ENCODE results near the gene TMEM45A. TPM values are rescaled to one million over a fixed set of nuclear protein-coding genes. Genes with fewer than 3 reads are reported as not detected.
A peak's percentile ranks its signal among the peaks of the same experiment; 100 is the strongest.
"Not testable (repeated sequence)": the region's sequence is repeated elsewhere in the genome, so short reads cannot be mapped to it uniquely, and the experiment has no call there.

The TMEM45A gene
- total RNA-seq, 1 donor = 50.6 TPM

DNA sequence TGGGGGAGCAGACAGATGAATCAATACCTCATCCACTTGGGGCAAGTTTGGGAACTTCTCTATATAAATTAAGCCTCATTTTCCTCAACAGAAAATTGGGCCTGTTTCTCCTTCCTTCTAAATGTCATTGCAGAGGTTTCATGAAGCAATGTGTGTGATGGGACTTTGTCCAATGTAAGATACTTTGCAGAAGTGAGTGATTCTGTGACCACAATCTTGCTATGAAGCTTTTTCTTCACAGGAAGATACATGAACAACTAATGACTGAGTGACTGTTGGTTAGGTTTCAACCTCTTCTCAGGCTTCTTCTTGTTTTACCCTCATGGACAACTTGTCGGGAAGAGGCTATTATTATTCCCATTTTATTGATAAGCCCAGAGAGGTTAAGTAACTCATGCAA is 11.0 kb downstream of the TMEM45A start:
- no peak for DNase-seq (ENCODE audit: low read depth)
- no peak overlapping the region for H3K4me3 ChIP-seq (ENCODE audit: low read depth, low read length)
- TF ChIP-seq, protein P1, sequence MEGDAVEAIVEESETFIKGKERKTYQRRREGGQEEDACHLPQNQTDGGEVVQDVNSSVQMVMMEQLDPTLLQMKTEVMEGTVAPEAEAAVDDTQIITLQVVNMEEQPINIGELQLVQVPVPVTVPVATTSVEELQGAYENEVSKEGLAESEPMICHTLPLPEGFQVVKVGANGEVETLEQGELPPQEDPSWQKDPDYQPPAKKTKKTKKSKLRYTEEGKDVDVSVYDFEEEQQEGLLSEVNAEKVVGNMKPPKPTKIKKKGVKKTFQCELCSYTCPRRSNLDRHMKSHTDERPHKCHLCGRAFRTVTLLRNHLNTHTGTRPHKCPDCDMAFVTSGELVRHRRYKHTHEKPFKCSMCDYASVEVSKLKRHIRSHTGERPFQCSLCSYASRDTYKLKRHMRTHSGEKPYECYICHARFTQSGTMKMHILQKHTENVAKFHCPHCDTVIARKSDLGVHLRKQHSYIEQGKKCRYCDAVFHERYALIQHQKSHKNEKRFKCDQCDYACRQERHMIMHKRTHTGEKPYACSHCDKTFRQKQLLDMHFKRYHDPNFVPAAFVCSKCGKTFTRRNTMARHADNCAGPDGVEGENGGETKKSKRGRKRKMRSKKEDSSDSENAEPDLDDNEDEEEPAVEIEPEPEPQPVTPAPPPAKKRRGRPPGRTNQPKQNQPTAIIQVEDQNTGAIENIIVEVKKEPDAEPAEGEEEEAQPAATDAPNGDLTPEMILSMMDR (IDR thresholded peaks at IDR 0.05; ENCODE audit: insufficient read depth, low read length) = no peak

DNA sequence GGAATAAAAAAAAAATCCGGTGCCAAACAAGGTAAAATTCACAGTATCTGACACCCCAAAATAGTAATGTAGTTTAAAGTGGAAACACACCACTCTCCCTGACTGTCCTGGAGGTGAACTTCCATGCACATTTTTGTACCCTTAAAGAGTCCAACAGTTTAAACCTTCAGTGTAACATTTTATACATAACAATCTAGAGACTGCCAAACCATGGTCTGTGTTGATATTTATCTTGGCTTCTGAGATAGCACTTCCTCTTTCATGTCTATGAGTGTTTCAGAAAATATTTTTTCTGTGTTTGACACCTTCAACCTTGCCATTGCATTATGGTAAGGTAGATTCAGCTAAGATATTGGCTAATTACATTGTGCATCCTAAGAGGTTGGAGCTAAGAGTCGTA is 13.9 kb downstream of the TMEM45A start:
- no peak overlapping the region for H3K4me3 ChIP-seq (ENCODE audit: low read depth, low read length)
- DNase-seq (ENCODE audit: low read depth) = peak; percentile 70
- TF ChIP-seq, protein P1 (IDR thresholded peaks at IDR 0.05; ENCODE audit: insufficient read depth, low read length) = no peak

DNA sequence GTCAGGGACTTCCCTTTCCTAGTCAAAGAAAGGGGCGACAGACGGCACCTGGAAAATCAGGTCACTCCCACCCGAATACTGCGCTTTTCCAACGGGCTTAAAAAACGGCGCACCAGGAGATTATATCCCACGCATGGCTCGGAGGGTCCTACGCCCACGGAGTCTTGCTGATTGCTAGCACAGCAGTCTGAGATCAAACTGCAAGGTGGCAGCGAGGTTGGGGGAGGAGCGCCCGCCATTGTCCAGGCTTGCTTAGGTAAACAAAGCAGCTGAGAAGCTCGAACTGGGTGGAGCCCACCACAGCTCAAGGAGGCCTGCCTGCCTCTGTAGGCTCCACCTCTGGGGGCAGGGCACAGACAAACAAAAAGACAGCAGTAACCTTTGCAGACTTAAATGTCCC is 17.4 kb downstream of the TMEM45A start:
- DNase-seq (ENCODE audit: low read depth); H3K4me3 ChIP-seq (ENCODE audit: low read depth, low read length): not testable (repeated sequence)

DNA sequence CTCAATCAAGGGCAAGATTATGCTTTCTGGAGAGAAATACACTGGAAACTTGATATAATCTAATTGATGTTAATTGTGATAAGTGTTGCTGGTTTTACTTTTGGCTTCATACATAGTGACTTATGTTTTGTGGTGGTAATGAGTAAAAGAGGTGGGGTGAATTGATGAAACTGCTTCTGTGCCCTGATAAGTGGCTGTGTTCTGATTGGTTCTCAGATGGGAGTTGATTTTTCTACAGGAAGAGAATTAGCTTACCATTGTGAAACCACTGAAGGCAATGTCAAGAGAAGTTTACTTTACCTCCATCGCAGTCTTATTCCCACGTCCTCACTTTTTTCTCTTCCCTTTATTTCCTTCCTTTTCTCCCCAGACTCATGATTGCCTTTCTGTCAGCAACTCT is 23.8 kb downstream of the TMEM45A start:
- DNase-seq (ENCODE audit: low read depth) = peak; percentile 61
- TF ChIP-seq, protein P1 (IDR thresholded peaks at IDR 0.05; ENCODE audit: insufficient read depth, low read length) = no peak
- no peak overlapping the region for H3K4me3 ChIP-seq (ENCODE audit: low read depth, low read length)

DNA sequence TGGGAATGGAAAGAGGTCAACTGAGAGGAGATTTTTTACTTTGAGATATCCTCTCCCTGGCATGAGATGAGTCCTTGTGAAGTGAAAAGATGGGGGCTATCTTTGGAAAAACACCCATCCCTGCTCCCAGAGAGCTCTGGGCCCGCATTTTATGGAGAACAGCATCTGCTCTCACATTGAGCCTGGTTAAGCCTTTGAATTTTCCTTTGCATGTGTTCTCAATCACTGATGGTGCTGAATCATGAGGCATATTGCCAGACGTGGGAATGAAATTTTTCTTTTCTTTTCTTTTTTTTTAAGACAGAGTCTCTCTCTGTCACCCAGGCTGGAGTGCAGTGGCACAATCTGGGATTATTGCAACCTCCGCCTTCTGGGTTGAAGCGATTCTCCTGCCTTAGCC is 24.4 kb downstream of the TMEM45A start:
- H3K4me3 ChIP-seq (ENCODE audit: low read depth, low read length) = no peak overlapping the region
- DNase-seq (ENCODE audit: low read depth) = peak; percentile 85
- TF ChIP-seq, protein P1 (IDR thresholded peaks at IDR 0.05; ENCODE audit: insufficient read depth, low read length) = no peak

DNA sequence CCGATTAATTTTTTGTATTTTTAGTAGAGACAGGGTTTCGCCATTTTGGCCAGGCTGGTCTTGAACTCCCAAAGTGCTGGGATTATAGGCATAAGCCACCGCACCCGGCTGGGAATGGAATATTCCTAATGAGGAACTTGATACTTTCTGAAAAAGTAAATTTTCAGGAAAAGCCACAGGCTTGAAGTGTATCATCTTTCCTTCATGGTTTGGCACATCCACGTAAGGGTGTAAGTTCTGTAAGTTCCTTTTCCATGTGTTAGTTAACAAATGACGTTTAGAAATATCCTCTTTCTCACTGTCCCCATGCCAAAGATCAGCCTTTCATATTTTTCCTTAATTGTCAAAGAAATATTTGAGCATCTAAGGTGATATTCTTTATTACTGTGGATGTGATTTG is 24.9 kb downstream of the TMEM45A start:
- H3K4me3 ChIP-seq (ENCODE audit: low read depth, low read length) = no peak overlapping the region
- peak; percentile 11 for DNase-seq (ENCODE audit: low read depth)
- TF ChIP-seq, protein P1 (IDR thresholded peaks at IDR 0.05; ENCODE audit: insufficient read depth, low read length) = no peak

DNA sequence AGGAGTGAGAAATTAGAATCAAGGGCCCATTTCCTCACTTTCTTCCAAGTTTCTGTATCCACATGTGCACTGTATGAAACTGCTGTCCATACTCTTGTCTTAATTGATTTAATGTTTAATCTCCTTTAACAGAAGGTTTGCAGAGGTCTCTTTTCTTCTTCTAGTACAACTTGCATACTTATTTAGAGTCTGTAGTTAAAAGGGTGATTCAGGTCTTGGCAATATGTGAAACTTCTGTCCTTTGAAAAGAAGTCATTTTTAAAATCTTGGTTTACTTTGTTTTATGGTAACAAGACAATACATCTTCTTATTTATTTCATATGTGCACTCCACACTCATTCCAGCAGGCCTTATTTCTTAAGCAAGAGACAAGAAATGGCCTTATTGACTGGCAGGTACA is 25.8 kb downstream of the TMEM45A start:
- H3K4me3 ChIP-seq (ENCODE audit: low read depth, low read length) = no peak overlapping the region
- peak; percentile 45 for DNase-seq (ENCODE audit: low read depth)
- TF ChIP-seq, protein P1 (IDR thresholded peaks at IDR 0.05; ENCODE audit: insufficient read depth, low read length) = no peak
